ENCODE results near the gene SMC1B.

Gene SMC1B

GRCh38 chr22:45456811-45457210, 43.4 kb upstream of the SMC1B start:
- TF ChIP-seq CTCF (IDR thresholded peaks at IDR 0.05; ENCODE audit: low read length) = no peak
- TF ChIP-seq EZH2 (IDR thresholded peaks at IDR 0.05; ENCODE audit: borderline replicate concordance, low read length) = no peak
- H3K9ac ChIP-seq (ENCODE audit: low read length) = no peak overlapping the region
- H3K9me2 ChIP-seq (ENCODE audit: low read depth, low read length) = no peaks in the 10 kb centered on the region
- H3K79me2 ChIP-seq (ENCODE audit: insufficient read depth, low read length) = no peaks in the 10 kb centered on the region
- no peaks in the 10 kb centered on the region for H3K4me1 ChIP-seq (ENCODE audit: insufficient read depth, low read length, severe bottlenecking)
- no peaks in the 10 kb centered on the region for H3K9me3 ChIP-seq (ENCODE audit: low read length)
- no peaks in the 10 kb centered on the region for H3K36me3 ChIP-seq (ENCODE audit: insufficient read depth, low read length)
- H3F3A ChIP-seq (ENCODE audit: insufficient read depth, low read length) = no peaks in the 10 kb centered on the region
- no peak overlapping the region for H2AFZ ChIP-seq (ENCODE audit: low read length)
- no peaks in the 10 kb centered on the region for H4K20me1 ChIP-seq (ENCODE audit: insufficient read depth, low read length)
- no peak overlapping the region for H3K4me3 ChIP-seq (ENCODE audit: low read depth, low read length, poor library complexity, severe bottlenecking)
- H3K27me3 ChIP-seq (ENCODE audit: insufficient read depth, low read length) = no peaks in the 10 kb centered on the region; the same call in 1 of the 2 replicates
- H3K27ac ChIP-seq (ENCODE audit: low read depth, low read length, poor library complexity, severe bottlenecking) = no peak overlapping the region
- H3K4me2 ChIP-seq (ENCODE audit: low read length) = no peak overlapping the region

- Histone ChIP-seq H4K20me1 (ENCODE audit: insufficient read depth, low read length) (no peaks in the 10 kb centered on the region), H3K36me3 (ENCODE audit: insufficient read depth, low read length) (no peaks in the 10 kb centered on the region), H3K4me3 (ENCODE audit: low read depth, low read length, poor library complexity, severe bottlenecking) (no peak overlapping the region), H3K27me3 (ENCODE audit: insufficient read depth, low read length) (no peaks in the 10 kb centered on the region; the same call in 1 of the 2 replicates), H3K9me3 (ENCODE audit: low read length) (no peaks in the 10 kb centered on the region), H3K4me1 (ENCODE audit: insufficient read depth, low read length, severe bottlenecking) (no peaks in the 10 kb centered on the region), H2AFZ (ENCODE audit: low read length) (no peak overlapping the region), H3K27ac (ENCODE audit: low read depth, low read length, poor library complexity, severe bottlenecking) (no peak overlapping the region), H3K9ac (ENCODE audit: low read length) (no peak overlapping the region), H3K79me2 (ENCODE audit: insufficient read depth, low read length) (no peaks in the 10 kb centered on the region), H3K9me2 (ENCODE audit: low read depth, low read length) (no peaks in the 10 kb centered on the region), H3K4me2 (ENCODE audit: low read length) (no peak overlapping the region), H3F3A (ENCODE audit: insufficient read depth, low read length) (no peaks in the 10 kb centered on the region)
- TF ChIP-seq CTCF (IDR thresholded peaks at IDR 0.05; ENCODE audit: low read length) (no peak), EZH2 (IDR thresholded peaks at IDR 0.05; ENCODE audit: borderline replicate concordance, low read length) (no peak)
Observed at GRCh38 chr22:45455621-45456020, 42.2 kb upstream of the SMC1B start.

- no peaks in the 10 kb centered on the region for H3K9me2 ChIP-seq (ENCODE audit: low read depth, low read length)
- H3K9ac ChIP-seq (ENCODE audit: low read length) = no peak overlapping the region
- H2AFZ ChIP-seq (ENCODE audit: low read length) = no peak overlapping the region
- H4K20me1 ChIP-seq (ENCODE audit: insufficient read depth, low read length) = no peaks in the 10 kb centered on the region
- H3K27ac ChIP-seq (ENCODE audit: low read depth, low read length, poor library complexity, severe bottlenecking) = no peak overlapping the region
- H3K4me2 ChIP-seq (ENCODE audit: low read length) = no peak overlapping the region
- H3K4me1 ChIP-seq (ENCODE audit: insufficient read depth, low read length, severe bottlenecking) = no peaks in the 10 kb centered on the region
- no peaks in the 10 kb centered on the region for H3K79me2 ChIP-seq (ENCODE audit: insufficient read depth, low read length)
- H3F3A ChIP-seq (ENCODE audit: insufficient read depth, low read length) = no peaks in the 10 kb centered on the region
- H3K36me3 ChIP-seq (ENCODE audit: insufficient read depth, low read length) = no peaks in the 10 kb centered on the region
- H3K4me3 ChIP-seq (ENCODE audit: low read depth, low read length, poor library complexity, severe bottlenecking) = no peak overlapping the region
- no peaks in the 10 kb centered on the region; the same call in 1 of the 2 replicates for H3K27me3 ChIP-seq (ENCODE audit: insufficient read depth, low read length)
- no peaks in the 10 kb centered on the region for H3K9me3 ChIP-seq (ENCODE audit: low read length)
- TF ChIP-seq EZH2 (IDR thresholded peaks at IDR 0.05; ENCODE audit: borderline replicate concordance, low read length) (no peak), CTCF (IDR thresholded peaks at IDR 0.05; ENCODE audit: low read length) (no peak)
Observed at GRCh38 chr22:45455212-45455611, 41.8 kb upstream of the SMC1B start.
